ENCODE data around the gene SNX4.

GRCh38 chr3:125401402-125401801 lies 118.6 kb downstream of the SNX4 start:
- TF ChIP-seq CTCF (IDR thresholded peaks at IDR 0.05; ENCODE audit: low read depth, low read length, missing input control) (no peak), JUND (IDR thresholded peaks at IDR 0.05) (no peak), SP1 (IDR thresholded peaks at IDR 0.05) (no peak), EGR1 (IDR thresholded peaks at IDR 0.05; ENCODE audit: low read depth in 2 of 2) (no peak), RXRA (IDR thresholded peaks at IDR 0.05) (no peak), TAF1 (conservative IDR thresholded peaks at IDR 0.05) (no peak)
- TF ChIP-seq, protein P1, sequence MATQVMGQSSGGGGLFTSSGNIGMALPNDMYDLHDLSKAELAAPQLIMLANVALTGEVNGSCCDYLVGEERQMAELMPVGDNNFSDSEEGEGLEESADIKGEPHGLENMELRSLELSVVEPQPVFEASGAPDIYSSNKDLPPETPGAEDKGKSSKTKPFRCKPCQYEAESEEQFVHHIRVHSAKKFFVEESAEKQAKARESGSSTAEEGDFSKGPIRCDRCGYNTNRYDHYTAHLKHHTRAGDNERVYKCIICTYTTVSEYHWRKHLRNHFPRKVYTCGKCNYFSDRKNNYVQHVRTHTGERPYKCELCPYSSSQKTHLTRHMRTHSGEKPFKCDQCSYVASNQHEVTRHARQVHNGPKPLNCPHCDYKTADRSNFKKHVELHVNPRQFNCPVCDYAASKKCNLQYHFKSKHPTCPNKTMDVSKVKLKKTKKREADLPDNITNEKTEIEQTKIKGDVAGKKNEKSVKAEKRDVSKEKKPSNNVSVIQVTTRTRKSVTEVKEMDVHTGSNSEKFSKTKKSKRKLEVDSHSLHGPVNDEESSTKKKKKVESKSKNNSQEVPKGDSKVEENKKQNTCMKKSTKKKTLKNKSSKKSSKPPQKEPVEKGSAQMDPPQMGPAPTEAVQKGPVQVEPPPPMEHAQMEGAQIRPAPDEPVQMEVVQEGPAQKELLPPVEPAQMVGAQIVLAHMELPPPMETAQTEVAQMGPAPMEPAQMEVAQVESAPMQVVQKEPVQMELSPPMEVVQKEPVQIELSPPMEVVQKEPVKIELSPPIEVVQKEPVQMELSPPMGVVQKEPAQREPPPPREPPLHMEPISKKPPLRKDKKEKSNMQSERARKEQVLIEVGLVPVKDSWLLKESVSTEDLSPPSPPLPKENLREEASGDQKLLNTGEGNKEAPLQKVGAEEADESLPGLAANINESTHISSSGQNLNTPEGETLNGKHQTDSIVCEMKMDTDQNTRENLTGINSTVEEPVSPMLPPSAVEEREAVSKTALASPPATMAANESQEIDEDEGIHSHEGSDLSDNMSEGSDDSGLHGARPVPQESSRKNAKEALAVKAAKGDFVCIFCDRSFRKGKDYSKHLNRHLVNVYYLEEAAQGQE (IDR thresholded peaks at IDR 0.05) = no peak
- TF ChIP-seq, protein P2, sequence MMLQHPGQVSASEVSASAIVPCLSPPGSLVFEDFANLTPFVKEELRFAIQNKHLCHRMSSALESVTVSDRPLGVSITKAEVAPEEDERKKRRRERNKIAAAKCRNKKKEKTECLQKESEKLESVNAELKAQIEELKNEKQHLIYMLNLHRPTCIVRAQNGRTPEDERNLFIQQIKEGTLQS (IDR thresholded peaks at IDR 0.05) = no peak
- TF ChIP-seq, protein P3, sequence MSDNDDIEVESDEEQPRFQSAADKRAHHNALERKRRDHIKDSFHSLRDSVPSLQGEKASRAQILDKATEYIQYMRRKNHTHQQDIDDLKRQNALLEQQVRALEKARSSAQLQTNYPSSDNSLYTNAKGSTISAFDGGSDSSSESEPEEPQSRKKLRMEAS (IDR thresholded peaks at IDR 0.05) = no peak
